Adrenal gland (tissue), 12 donors: Measurements from ENCODE around the gene NPSR1. TPM values are rescaled to one million over a fixed set of nuclear protein-coding genes. Genes with fewer than 3 reads are reported as not detected.

ENCODE experiments used
- DNase-seq, 7 donors: peaks; one replicate each; pipeline ENCODE4 v3.0.0-alpha.2; 2019 to 2020
- H3K27ac ChIP-seq, 5 donors: fragments of 200-600 bp; sonication (generic) in 4 of 5; 1 replicate in 3 of 5; 2 replicates in 2 of 5; pipeline versions ENCODE4 v1.5.1 to v1.8.0; 2016 to 2020; ENCODE audit warnings: mild to moderate bottlenecking in 1 of 5
- H3K27me3 ChIP-seq: fragments of 200-600 bp; 2 replicates; pipeline ENCODE4 v1.8.0; 2021
- H3K36me3 ChIP-seq, 2 donors: fragments of 200-600 bp; replicated peaks in 1 of 2; 1 replicate in 1 of 2; 2 replicates in 1 of 2; pipeline versions ENCODE4 v1.5.1 to v1.8.0; 2018 to 2022
- H3K4me1 ChIP-seq, 2 donors: fragments of 200-600 bp; replicated peaks in 1 of 2; 1 replicate in 1 of 2; 2 replicates in 1 of 2; pipeline versions ENCODE4 v1.5.1 to v1.8.0; 2018 to 2021
- H3K4me3 ChIP-seq, 4 donors: fragments of 200-600 bp; sonication (generic) in 3 of 4; one replicate each; pipeline ENCODE4 v1.5.1; 2016 to 2018
- H3K9me3 ChIP-seq, 3 donors: fragments of 200-600 bp; sonication (generic) in 1 of 3; replicated peaks in 1 of 3; 1 replicate in 2 of 3; 2 replicates in 1 of 3; pipeline versions ENCODE4 v1.5.1 to v1.8.0; 2016 to 2021
- CTCF ChIP-seq, 6 experiments: fragments of 450-650 bp in 4 of 6; fragments of 200-600 bp in 2 of 6; sonication (generic) in 1 of 6; IDR thresholded peaks; 1 replicate in 5 of 6; 2 replicates in 1 of 6; pipeline versions ENCODE4 v1.5.1 to v1.8.0; 2016 to 2021; ENCODE audit warnings: antibody characterized with exemption in 6 of 6, mild to moderate bottlenecking in 2 of 6, moderate library complexity in 1 of 6
- POLR2A ChIP-seq, 2 donors: fragments of 450-650 bp; IDR thresholded peaks; one replicate each; pipeline ENCODE4 v1.6.1; 2017; ENCODE audit warnings: antibody characterized with exemption in 2 of 2, mild to moderate bottlenecking in 2 of 2, moderate library complexity in 1 of 2
- whole genome bisulfite sequencing, 4 donors: extraction: QIAGEN DNeasy Blood & Tissue Kit in 2 of 4; methylation state at CpG; one replicate each; pipeline versions ENCODE4 v1.1.5 to v1.1.7; 2013 to 2017; 5-methylcytosine and 5-hydroxymethylcytosine counted together
- intact Hi-C, 2 donors: fragments of 100-400 bp; cut with DNase I; formaldehyde crosslinking; loops; one replicate each; pipeline versions ENCODE4 v1.14.1 to v1.15.0; 2022 to 2023
- polyA plus RNA-seq, 3 donors: library from polyadenylated mRNA; stranded (reverse); fragments of 200-250 nt in 2 of 3; fragments of 350-450 nt in 1 of 3; fragmentation: Illumina TruSeq in 1 of 3; extraction: RNeasy Lipid Tissue Mini Kit (QIAGEN cat#74804) in 1 of 3; gene quantifications; one replicate each; pipeline ENCODE4 v1.2.3, GENCODE V29; 2013 to 2014
- small RNA-seq, 2 donors: library from RNA; depleted of rRNA; stranded (forward); fragments of <200 nt; gene quantifications; one replicate each; pipeline ENCODE3, GENCODE V24; 2016
- total RNA-seq, 9 donors: library from RNA; depleted of rRNA in 4 of 9; stranded (reverse); fragments of >200 nt in 4 of 9; fragments of 120-200 nt in 1 of 9; fragmentation: NEBNext Ultra II Directional in 1 of 9; extraction: Animal tissue kit (Norgen Biotek cat#: 25700) in 1 of 9; gene quantifications; one replicate each; pipeline versions ENCODE4 v1.1.0 to v1.2.4, GENCODE V29; 2013 to 2023
- donor health status: healthy with polysubstance abuse.
- donor health status: Bipolar disorder and iron deficiency.
- donor health status: DM: yes; HTN: yes; CAD: no.
- donor health status: DM: no; HTN: no; CAD: no.
- donor health status: DM: no; HTN: no; CAD: no.
- donor health status: DM: yes; HTN: yes; CAD: no.

Gene NPSR1
- total and polyA plus RNA-seq, 12 donors, result not detected

GRCh38 chr7:34886856-34887255, 228.8 kb downstream of the NPSR1 start:
- DNase-seq, result no peak
- no peak overlapping the region for H3K27ac ChIP-seq
- TF ChIP-seq CTCF (IDR thresholded peaks at IDR 0.05) (no peak), POLR2A (IDR thresholded peaks at IDR 0.05) (no peak)

GRCh38 chr7:34889951-34890350, 231.9 kb downstream of the NPSR1 start:
- TF ChIP-seq CTCF (IDR thresholded peaks at IDR 0.05), result no peak
- TF ChIP-seq POLR2A (IDR thresholded peaks at IDR 0.05), result no peak
- intact Hi-C loops, result no loop called here
- Histone ChIP-seq H3K9me3 (no peaks in the 10 kb centered on the region), H3K27ac (no peak overlapping the region), H3K4me1 (no peaks in the 10 kb centered on the region), H3K4me3 (no peak overlapping the region), H3K36me3 (no peaks in the 10 kb centered on the region), H3K27me3 (no peaks in the 10 kb centered on the region)
- 63 to 93% (median 86%) methylated on average over 1 of the region's 1 CpG for WGBS, 4 donors
- DNase-seq, result no peak

More at GRCh38 chr7:34886856-34887255, 228.8 kb downstream of the NPSR1 start:
- Histone ChIP-seq H3K9me3 (peaks cover 0 to 7% (median 0%) of the 10 kb centered on the region in 3 donors), H3K27me3 (no peaks in the 10 kb centered on the region), H3K4me3 (no peak overlapping the region), H3K4me1 (no peaks in the 10 kb centered on the region), H3K36me3 (no peaks in the 10 kb centered on the region)
- intact Hi-C loops, result no loop called here

GRCh38 chr7:34895202-34895601, 237.2 kb downstream of the NPSR1 start:
- TF ChIP-seq CTCF (IDR thresholded peaks at IDR 0.05), result no peak
- no peak overlapping the region for H3K4me3 ChIP-seq
- no peaks in the 10 kb centered on the region for H3K27me3 ChIP-seq
- H3K9me3 ChIP-seq, result no peaks in the 10 kb centered on the region
- H3K27ac ChIP-seq, result no peak overlapping the region
- H3K36me3 ChIP-seq, result no peaks in the 10 kb centered on the region
- intact Hi-C loops, result no loop called here
- DNase-seq, result no peak
- no peaks in the 10 kb centered on the region for H3K4me1 ChIP-seq

Small RNAs within 50 kb of the gene (small RNA-seq; reads per million reads assigned to genes)
- gene RF00322, result 0 reads per million in 2 donors
- gene RN7SL132P, result 0 reads per million in 2 donors
